Adrenal gland (tissue), 5 donors: Measurements from ENCODE around the gene TAF13.

Experiments used
- CTCF ChIP-seq, 6 experiments: fragments of 450-650 bp in 4 of 6; fragments of 200-600 bp in 2 of 6; sonication (generic) in 1 of 6; IDR thresholded peaks; 1 replicate in 5 of 6; 2 replicates in 1 of 6; pipeline versions ENCODE4 v1.5.1 to v1.8.0; 2016 to 2021; ENCODE audit warnings: antibody characterized with exemption in 6 of 6, mild to moderate bottlenecking in 2 of 6, moderate library complexity in 1 of 6
- POLR2A ChIP-seq, 2 donors: fragments of 450-650 bp; IDR thresholded peaks; one replicate each; pipeline ENCODE4 v1.6.1; 2017; ENCODE audit warnings: antibody characterized with exemption in 2 of 2, mild to moderate bottlenecking in 2 of 2, moderate library complexity in 1 of 2
- donor health status: DM: no; HTN: no; CAD: no.

- TF ChIP-seq CTCF (IDR thresholded peaks at IDR 0.05) = peak; percentile 83 to 99 (median 92)
- TF ChIP-seq POLR2A (IDR thresholded peaks at IDR 0.05) = no peak
These were observed 37.0 kb upstream of the TAF13 start for GRCh38 chr1:109112652-109113285.
